Measurements from ENCODE around the gene FOXP1. TPM values are rescaled to one million over a fixed set of nuclear protein-coding genes. Genes with fewer than 3 reads are reported as not detected.

Gene FOXP1
- total and polyA plus RNA-seq, 12 donors: 7.6 to 42.7 (median 24.3) TPM

- Histone ChIP-seq H3K27me3 (no peaks in the 10 kb centered on the region), H3K27ac (no peak overlapping the region), H3K9me3 (replicated peaks in 1 of 3) (no peaks in the 10 kb centered on the region), H3K4me3 (no peak overlapping the region), H3K4me1 (replicated peaks in 1 of 2) (no peaks in the 10 kb centered on the region), H3K36me3 (replicated peaks in 1 of 2) (no peaks in the 10 kb centered on the region)
- intact Hi-C loops (cut with DNase I): no loop called here
- DNase-seq: no peak
- WGBS, 4 donors: 68 to 86% (median 75%) methylated on average over 5 to 7 of the region's 7 CpGs
- TF ChIP-seq CTCF (IDR thresholded peaks at IDR 0.05) (no peak), POLR2A (IDR thresholded peaks at IDR 0.05) (no peak)
These were observed 227.7 kb downstream of the FOXP1 start for GRCh38 chr3:71355862-71356261.

GRCh38 chr3:71355037-71355436 is 228.5 kb downstream of the FOXP1 start:
- intact Hi-C loops (cut with DNase I): no loop called here
- no peak for DNase-seq
- WGBS, 4 donors: 93 to 97% (median 95%) methylated on average over 5 of the region's 5 CpGs
- TF ChIP-seq CTCF (IDR thresholded peaks at IDR 0.05) (no peak), POLR2A (IDR thresholded peaks at IDR 0.05) (no peak)
- Histone ChIP-seq H3K9me3 (replicated peaks in 1 of 3) (no peaks in the 10 kb centered on the region), H3K4me3 (no peak overlapping the region), H3K36me3 (replicated peaks in 1 of 2) (no peaks in the 10 kb centered on the region), H3K27ac (no peak overlapping the region), H3K4me1 (replicated peaks in 1 of 2) (no peaks in the 10 kb centered on the region), H3K27me3 (no peaks in the 10 kb centered on the region)

GRCh38 chr3:71351403-71352149 is 232.0 kb downstream of the FOXP1 start:
- intact Hi-C loops (cut with DNase I): no loop called here
- WGBS, 4 donors: 87 to 95% (median 94%) methylated on average over 4 of the region's 4 CpGs
- no peaks in the 10 kb centered on the region for H3K4me1 ChIP-seq (replicated peaks in 1 of 2)
- DNase-seq: no peak
- H3K4me3 ChIP-seq: no peak overlapping the region
- no peak overlapping the region for H3K27ac ChIP-seq
- no peaks in the 10 kb centered on the region for H3K9me3 ChIP-seq (replicated peaks in 1 of 3)
- no peaks in the 10 kb centered on the region for H3K27me3 ChIP-seq
- no peak for TF ChIP-seq CTCF (IDR thresholded peaks at IDR 0.05)
- TF ChIP-seq POLR2A (IDR thresholded peaks at IDR 0.05): no peak
- no peaks in the 10 kb centered on the region for H3K36me3 ChIP-seq (replicated peaks in 1 of 2)

- H3K4me3 ChIP-seq: no peak overlapping the region
- H3K4me1 ChIP-seq (replicated peaks in 1 of 2): no peaks in the 10 kb centered on the region
- no peak for DNase-seq
- no peaks in the 10 kb centered on the region for H3K36me3 ChIP-seq (replicated peaks in 1 of 2)
- no peak overlapping the region for H3K27ac ChIP-seq
- no peaks in the 10 kb centered on the region for H3K9me3 ChIP-seq (replicated peaks in 1 of 3)
- 85 to 96% (median 89%) methylated on average over 4 of the region's 4 CpGs for WGBS, 4 donors
- intact Hi-C loops (cut with DNase I): no loop called here
- TF ChIP-seq POLR2A (IDR thresholded peaks at IDR 0.05) (no peak), CTCF (IDR thresholded peaks at IDR 0.05) (no peak)
- no peaks in the 10 kb centered on the region for H3K27me3 ChIP-seq
These were observed 232.5 kb downstream of the FOXP1 start for GRCh38 chr3:71350998-71351397.

Data from adrenal gland (tissue), 12 donors.